Endothelial cell (in vitro differentiated cells): Measurements from ENCODE around the gene ADGRD2. TPM values are rescaled to one million over a fixed set of nuclear protein-coding genes. Genes with fewer than 3 reads are reported as not detected.

Experiments
- DNase-seq: peaks from one replicate; pipeline ENCODE4 v3.0.0; 2021; ENCODE audit warnings: low spot score
- H3K27ac Mint-ChIP-seq: one replicate; pipeline ENCODE4 v1.8.0; 2021; ENCODE audit warnings: mixed read lengths, inconsistent platforms; ENCODE audit not compliant: unreplicated experiment
- H3K27me3 Mint-ChIP-seq: one replicate; pipeline ENCODE4 v1.8.0; 2021; ENCODE audit warnings: mild to moderate bottlenecking, moderate library complexity, mixed read lengths, inconsistent platforms; ENCODE audit not compliant: unreplicated experiment
- H3K36me3 Mint-ChIP-seq: one replicate; pipeline ENCODE4 v1.8.0; 2021; ENCODE audit warnings: mild to moderate bottlenecking, low read depth, mixed read lengths, inconsistent platforms; ENCODE audit not compliant: unreplicated experiment
- H3K4me1 Mint-ChIP-seq: one replicate; pipeline ENCODE4 v1.8.0; 2021; ENCODE audit warnings: mild to moderate bottlenecking, mixed read lengths, inconsistent platforms; ENCODE audit not compliant: unreplicated experiment
- H3K4me3 Mint-ChIP-seq: one replicate; pipeline ENCODE4 v1.8.0; 2021; ENCODE audit warnings: mild to moderate bottlenecking, mixed read lengths, inconsistent platforms; ENCODE audit not compliant: unreplicated experiment
- H3K9me3 Mint-ChIP-seq: one replicate; pipeline ENCODE4 v1.8.0; 2021; ENCODE audit warnings: mixed read lengths, inconsistent platforms; ENCODE audit not compliant: unreplicated experiment
- total RNA-seq: library from RNA; stranded (reverse); fragmentation: NEBNext Ultra II Directional; extraction: Animal tissue kit (Norgen Biotek cat#: 25700); gene quantifications from one replicate; pipeline ENCODE4 v1.2.1, GENCODE V29; 2021; ENCODE audit not compliant: unreplicated experiment
- TF ChIP-seq, protein P1 (sequence below): fragments of 200-600 bp; sonication (generic); IDR thresholded peaks from one replicate; pipeline ENCODE4 v1.5.0; 2021; ENCODE audit warnings: antibody characterized with exemption; ENCODE audit not compliant: unreplicated experiment

The ADGRD2 gene
- total RNA-seq, 1 donor from 2014 or later, result not detected

DNA sequence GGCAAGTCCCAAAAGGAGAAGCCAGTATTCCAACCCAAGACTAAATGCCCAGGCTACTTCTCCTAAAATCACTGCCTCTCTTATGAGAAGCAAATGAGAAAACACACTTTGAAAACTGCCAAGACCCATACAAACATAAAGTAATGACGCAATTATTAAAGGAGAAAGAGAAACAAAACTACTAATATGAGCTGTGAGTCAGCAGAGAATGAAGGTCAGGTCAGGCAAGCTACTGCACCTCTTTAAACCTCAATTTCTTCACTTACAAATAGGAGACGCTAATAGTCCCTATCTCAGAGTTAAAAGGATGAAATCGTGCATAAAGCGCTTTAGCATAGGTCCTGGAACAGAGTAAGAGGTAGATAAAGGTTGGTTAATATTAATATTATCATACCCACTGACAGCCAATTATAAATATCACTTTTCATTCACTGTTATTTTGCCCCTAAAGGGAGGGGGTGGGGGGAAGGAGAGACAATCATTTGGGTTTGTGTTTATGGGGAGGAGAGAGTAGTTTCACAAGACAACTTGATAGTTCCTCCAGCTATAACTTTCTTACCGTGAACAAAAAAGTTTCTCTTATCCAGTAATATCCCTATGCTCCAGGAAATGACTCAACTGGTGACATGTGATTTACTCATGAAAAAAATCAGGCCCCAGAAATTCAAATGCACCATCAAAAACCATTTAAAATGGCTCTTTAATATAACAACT, 38.6 kb upstream of the ADGRD2 start:
- H3K9me3 Mint-ChIP-seq, result no peaks in the 10 kb centered on the region
- no peak for DNase-seq
- TF ChIP-seq, protein P1, sequence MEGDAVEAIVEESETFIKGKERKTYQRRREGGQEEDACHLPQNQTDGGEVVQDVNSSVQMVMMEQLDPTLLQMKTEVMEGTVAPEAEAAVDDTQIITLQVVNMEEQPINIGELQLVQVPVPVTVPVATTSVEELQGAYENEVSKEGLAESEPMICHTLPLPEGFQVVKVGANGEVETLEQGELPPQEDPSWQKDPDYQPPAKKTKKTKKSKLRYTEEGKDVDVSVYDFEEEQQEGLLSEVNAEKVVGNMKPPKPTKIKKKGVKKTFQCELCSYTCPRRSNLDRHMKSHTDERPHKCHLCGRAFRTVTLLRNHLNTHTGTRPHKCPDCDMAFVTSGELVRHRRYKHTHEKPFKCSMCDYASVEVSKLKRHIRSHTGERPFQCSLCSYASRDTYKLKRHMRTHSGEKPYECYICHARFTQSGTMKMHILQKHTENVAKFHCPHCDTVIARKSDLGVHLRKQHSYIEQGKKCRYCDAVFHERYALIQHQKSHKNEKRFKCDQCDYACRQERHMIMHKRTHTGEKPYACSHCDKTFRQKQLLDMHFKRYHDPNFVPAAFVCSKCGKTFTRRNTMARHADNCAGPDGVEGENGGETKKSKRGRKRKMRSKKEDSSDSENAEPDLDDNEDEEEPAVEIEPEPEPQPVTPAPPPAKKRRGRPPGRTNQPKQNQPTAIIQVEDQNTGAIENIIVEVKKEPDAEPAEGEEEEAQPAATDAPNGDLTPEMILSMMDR, result no peak
- peaks cover 15% of the 10 kb centered on the region for H3K4me1 Mint-ChIP-seq
- H3K27me3 Mint-ChIP-seq, result peaks cover 8% of the 10 kb centered on the region
- no peak overlapping the region for H3K27ac Mint-ChIP-seq
- no peak overlapping the region for H3K4me3 Mint-ChIP-seq
- peaks cover 16% of the 10 kb centered on the region for H3K36me3 Mint-ChIP-seq

DNA sequence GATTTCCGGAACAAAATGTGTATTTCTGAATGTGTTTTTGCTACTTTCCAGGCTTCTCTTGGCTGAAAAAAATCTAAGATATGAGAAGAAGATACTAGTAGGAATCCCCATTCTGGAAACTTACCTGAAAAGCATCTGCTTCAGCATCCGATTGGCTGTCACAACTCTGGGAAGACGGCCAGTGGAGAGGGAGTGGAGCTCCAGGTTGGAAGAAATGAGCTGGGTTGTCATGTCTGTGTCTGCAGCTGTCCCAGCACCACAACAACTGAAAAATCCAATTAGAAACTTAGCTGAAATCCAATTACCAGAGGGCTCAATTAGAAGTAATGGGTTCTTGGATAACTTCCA, 38.0 kb upstream of the ADGRD2 start:
- H3K36me3 Mint-ChIP-seq, result peaks cover 11% of the 10 kb centered on the region
- TF ChIP-seq, protein P1, result no peak

DNA sequence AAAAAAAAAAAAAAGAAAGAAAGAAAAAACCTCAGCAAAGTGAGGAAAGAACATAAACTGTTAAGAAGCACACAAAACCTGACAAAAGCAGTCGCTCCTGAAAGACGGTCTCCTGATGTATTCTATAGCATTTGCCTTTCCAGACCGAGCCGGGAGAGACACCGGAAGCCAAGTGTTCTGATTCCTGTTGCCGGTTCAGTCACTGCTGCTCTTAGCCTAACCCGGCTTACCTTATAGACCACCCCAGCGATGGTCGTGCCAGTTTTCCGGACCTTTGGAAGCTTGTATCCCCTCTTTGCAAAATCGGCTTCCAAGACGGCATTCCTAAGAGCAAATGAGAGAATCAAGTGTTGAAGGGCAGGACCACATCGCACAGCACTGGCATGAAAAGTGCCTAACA, 35.6 kb upstream of the ADGRD2 start:
- H3K36me3 Mint-ChIP-seq, result peaks cover 11% of the 10 kb centered on the region
- TF ChIP-seq, protein P1, result no peak
- no peak for DNase-seq
- no peaks in the 10 kb centered on the region for H3K9me3 Mint-ChIP-seq
- H3K27me3 Mint-ChIP-seq, result peaks cover 8% of the 10 kb centered on the region
- H3K27ac Mint-ChIP-seq, result peak overlapping the region; percentile 98
- peaks cover 15% of the 10 kb centered on the region for H3K4me1 Mint-ChIP-seq
- H3K4me3 Mint-ChIP-seq, result peak overlapping the region; percentile 98

More for the DNA sequence above, 38.0 kb upstream of the ADGRD2 start:
- Mint-ChIP-seq H3K27ac (no peak overlapping the region), H3K9me3 (no peaks in the 10 kb centered on the region), H3K4me3 (no peak overlapping the region), H3K27me3 (peaks cover 8% of the 10 kb centered on the region), H3K4me1 (peaks cover 15% of the 10 kb centered on the region)
- DNase-seq, result no peak

DNA sequence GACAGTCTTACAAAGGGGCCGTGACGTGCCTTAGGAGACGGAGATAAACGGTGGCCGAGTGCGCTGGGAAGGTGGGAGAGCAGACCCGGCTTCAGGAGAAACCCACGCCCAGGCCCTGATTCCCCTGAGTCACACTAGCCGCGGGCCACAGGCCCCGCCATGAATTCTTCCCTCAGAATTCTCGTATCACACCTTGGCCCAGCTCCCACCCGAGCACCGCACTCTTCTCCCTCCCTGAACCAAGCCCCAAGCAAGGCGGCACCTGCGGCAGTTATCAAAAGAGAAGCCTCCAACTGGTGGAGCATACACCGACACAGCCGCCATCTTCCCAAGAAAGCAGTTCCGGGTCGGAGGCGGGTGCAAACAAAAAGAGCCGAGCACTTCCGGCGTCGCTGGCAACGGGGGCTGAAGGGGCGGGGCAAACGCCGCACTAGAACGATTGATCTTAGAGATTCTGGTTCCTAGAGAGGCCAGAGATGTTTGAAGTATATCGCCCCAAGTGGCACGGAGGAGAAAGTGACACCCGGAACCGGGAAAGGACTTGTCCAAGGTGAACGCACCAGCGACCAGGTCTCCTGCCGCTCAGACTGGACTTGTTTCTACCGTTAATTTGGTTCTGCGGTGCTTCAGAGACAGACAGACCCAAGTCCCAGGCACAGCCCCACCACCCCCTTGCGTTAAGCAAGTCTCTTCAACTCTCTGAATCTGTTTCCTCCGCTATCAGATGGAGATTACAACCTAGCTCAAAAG, 35.0 kb upstream of the ADGRD2 start, which contains the start of gene PSMB7:
TSS of gene PSMB7 (minus strand) at position 341 of the 750 bp plus-strand sequence. CDS start at position 324, 17 bp downstream.
- H3K27ac Mint-ChIP-seq, result peak within 1 kb of the TSS; percentile 98
- H3K36me3 Mint-ChIP-seq, result peaks cover 11% of the 10 kb centered on the region
- no peaks in the 10 kb centered on the region for H3K9me3 Mint-ChIP-seq
- peaks cover 15% of the 10 kb centered on the region for H3K4me1 Mint-ChIP-seq
- DNase-seq, result peak; percentile 96
- peaks cover 8% of the 10 kb centered on the region for H3K27me3 Mint-ChIP-seq
- TF ChIP-seq, protein P1, result peak; percentile 79
- peak within 1 kb of the TSS; percentile 98 for H3K4me3 Mint-ChIP-seq
